ENCODE data around the gene LMX1A.
A peak's percentile ranks its signal among the peaks of the same experiment; 100 is the strongest.

The LMX1A gene

DNA sequence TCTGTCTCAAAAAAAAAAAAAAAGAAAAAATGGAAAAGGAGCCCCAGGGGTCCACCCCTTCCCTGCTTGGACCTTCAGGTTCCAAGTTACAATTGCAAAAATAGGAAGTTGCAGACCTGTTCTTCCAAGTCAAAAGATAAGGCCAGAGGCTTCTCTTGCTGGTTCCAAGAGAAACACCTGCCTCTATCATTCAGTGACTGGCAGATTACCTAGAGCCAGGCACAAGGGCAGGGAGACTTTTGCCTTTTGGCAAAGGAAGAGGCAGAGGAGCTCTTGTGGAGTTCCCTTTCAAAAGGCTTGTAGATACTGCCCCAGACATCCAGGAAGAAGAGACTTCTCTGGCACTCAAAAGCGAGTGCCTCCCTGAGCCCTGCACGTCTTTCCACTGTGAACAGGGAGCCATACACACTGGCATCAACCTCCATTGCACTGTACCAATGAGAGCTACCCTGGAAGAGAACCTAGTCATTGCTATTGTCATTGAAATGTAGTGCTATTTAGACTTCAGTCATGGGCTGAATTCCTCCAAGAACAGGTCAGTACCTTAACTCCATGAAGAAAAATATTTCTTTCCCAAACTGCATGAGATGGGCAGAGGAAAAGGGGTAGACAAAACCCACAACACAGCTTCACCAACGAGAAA, 91.2 kb downstream of the LMX1A start:
- DNase-seq (ENCODE audit: low spot score), result no peak

GRCh38 chr1:165259706-165260428, 96.6 kb downstream of the LMX1A start:
- no peak for DNase-seq (ENCODE audit: low spot score)

DNA sequence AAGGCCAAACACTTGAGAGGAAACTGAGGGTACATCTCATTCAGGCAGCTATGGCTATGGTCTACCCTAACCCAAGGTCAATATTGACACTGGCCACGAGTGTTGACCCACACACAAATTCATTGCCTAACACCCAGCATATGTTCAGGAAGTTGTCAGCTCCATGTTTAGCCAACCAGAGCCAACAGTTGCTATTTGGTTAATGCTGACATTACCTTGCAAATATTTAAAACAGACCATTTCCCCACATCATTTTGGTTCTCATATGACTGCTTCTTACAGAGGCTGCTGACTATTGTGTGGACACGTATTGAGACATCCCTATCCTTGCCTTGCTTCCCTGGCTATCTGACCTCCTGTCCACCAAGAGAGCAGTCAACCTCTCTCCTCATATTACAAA, 97.3 kb downstream of the LMX1A start:
- no peak for DNase-seq (ENCODE audit: low spot score)

DNA sequence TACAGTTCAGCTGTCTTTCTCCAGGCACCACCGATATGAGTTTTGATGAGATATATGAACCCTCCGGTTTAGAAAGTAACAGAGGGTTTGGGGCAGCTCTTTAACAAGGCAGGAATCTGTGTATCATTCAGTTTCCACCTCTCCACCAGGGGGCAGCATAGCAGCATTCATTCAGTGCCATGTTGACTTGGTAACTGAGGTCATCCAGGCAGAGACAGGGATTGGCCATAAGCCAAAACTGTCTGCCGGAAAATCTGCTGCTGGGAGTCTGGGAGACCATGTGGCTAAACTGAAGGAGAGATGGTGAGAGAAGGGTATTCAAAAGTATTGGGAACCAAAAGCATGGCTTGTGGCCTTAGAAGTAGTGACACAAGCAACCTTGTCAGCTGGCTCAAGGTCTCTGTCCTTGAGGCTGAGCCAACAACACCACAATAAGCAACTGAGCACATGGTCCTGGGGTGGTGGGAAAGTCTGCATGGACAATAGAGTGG, 98.5 kb downstream of the LMX1A start:
- peak; percentile 63 for DNase-seq (ENCODE audit: low spot score)

DNA sequence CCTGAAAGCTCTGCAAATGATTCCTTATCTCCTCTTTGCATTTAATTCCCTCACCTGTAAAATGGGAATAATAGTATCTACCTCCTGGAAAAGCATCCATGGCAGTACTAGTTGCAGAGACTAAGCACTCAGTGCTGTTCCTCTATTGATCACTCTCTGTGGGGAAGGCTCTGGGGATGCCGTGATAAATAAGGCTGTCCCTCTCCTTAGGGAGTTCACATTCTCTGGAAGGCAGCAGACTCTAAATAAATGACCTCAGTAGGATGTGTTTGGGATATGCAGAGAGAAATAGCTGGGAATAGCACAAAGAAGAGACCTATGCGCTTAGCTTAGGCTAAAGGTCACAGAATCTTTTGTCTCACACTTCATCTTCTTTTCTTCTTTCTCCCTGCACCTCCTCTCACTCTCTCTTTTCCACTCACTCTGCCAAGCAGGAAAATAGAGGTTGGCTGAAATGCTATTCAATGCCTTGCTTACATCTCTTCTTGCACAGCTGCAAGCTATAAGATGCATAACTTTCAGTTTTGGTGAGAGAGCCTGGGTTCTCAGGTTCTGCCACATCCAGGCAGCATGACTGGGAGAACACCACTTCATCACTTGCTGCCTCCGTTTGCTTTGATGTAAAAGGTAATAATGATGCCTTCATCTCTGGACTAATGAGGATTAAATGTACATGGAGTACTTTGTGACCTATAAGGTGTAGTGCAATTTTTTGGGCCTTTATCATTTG, 101.5 kb downstream of the LMX1A start:
- DNase-seq (ENCODE audit: low spot score), result no peak

DNA sequence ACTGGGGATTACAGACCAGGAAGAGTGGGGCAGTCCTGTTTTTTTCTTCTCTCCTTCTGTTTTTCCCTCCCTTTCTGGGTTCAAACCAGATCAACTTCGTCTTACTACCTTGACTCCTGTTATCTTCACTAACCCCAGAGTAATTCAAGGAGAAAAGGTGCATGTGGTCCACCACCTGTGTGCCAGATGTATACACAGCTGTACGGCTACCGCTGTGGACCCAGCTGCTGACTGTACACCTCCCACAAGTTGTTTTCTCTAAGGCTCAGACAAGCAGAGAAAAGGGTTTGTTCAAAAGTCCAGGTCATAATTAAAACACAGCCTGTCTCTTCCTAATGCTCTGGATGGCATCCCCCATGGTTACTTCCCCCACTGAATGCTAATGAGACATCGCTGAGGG, 102.1 kb downstream of the LMX1A start:
- DNase-seq (ENCODE audit: low spot score), result no peak

DNA sequence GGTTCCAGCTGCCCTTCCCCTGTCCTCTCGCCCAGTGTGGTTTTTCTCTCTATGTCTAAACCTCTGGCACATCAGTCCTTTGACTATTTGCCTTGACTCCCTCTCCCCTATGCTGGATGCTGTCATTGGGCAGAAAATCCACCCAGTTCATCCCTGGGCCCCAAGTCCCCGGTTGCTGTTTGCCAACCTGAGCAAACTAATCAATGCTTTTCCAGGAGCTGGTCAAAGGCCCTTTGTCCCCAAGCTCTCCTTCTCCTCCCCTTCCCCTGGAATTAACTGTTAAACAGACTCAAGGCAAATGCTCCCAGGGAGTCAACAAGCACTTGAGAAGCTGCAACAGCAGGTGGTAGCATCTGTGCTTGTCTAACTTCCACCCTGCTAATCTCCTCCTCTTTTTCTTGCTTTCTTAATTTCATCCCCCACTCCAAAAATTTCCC, 102.7 kb downstream of the LMX1A start:
- no peak for DNase-seq (ENCODE audit: low spot score)

GRCh38 chr1:165248969-165249571, 107.4 kb downstream of the LMX1A start:
- DNase-seq (ENCODE audit: low spot score), result no peak

DNA sequence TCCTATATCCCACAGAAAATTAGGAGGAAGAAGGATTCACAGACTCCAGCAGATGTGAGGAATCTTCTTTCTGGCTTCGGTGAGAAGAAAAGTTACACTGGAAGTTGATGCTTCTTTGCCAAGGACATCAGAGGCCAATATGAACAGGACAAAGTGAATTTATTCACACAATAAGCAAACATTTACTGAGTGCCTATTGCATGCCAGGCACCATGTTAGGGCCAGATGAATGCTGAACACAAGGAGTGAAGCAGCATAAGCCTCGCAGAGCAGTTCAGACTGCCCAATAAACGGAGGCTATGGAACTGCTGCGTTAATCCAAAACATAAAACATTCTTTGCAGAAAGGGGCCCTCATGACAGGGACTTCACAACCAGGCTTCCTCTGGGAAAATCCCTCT, 114.6 kb downstream of the LMX1A start:
- DNase-seq (ENCODE audit: low spot score), result no peak

- no peak for DNase-seq (ENCODE audit: low spot score)
Observed at GRCh38 chr1:165241321-165241720, 115.2 kb downstream of the LMX1A start.

DNA sequence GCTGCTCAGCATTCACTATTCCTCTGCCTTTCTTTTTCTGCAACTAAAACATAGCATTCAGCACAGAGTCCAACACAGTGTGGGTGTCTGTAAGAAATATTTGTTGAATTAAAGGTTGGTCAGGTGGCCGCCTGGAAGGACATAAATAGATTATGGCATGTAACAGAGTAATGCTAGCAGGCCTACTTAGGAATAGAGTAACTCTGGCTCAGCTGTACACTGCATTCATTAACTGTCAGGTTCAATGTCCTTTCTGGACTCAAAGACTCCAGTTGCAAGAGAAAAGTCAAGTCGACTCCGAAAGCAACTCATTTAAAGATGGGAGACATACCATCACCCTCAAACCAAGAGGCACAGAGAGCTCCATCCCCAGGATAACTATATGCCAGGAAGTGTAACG, 116.0 kb downstream of the LMX1A start:
- no peak for DNase-seq (ENCODE audit: low spot score)

GRCh38 chr1:165239873-165240272, 116.6 kb downstream of the LMX1A start:
- no peak for DNase-seq (ENCODE audit: low spot score)

- no peak for DNase-seq (ENCODE audit: low spot score)
Observed at GRCh38 chr1:165235777-165236291, 120.7 kb downstream of the LMX1A start.

DNA sequence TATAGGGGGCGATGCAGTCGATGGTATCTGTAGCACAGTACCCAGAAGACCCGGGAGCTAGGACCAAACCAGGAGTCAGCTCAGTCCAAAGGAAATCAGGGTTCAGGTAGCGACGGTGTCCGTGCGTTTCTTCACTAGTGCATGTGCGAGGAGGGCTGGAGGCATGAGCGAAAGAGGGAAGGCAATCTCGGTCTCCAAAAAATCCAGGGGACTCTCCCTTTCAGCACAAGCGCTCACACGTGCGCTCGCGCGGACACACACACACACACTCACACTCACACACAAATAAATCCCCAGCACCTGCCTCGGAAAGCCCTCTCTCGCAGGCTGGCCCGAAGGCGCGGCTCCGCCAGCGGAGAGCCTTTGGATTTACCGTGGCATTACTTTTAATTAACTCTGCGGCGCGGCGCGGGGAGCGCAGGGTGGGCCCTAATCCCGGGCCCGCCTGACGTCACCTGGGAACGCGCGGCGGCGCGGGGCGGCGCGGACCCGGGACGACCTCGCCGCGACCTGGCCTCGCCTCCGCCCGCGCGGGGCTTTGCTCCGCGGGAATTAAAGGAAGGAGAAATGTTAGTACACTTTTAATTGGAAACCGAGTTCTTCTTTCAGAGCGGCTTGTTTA, 121.2 kb downstream of the LMX1A start:
- DNase-seq (ENCODE audit: low spot score), result no peak

DNA sequence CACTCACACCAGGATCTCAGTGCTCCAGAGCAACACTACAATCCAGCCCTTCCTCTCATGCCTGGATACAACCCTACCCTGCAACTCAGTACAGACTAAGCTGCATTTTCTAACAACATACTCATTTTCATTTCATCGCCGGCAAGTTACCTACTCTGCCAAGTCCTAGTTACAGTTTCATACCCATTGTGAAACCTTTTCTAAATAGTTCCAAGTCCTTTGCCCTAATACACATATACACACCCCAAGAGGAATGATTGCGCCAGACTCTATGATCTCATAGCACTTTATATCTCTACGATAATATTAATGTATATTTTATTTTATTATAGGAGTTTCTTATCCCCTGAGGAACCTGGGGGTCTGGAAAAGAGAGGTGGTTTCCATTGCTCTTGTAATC, 122.4 kb downstream of the LMX1A start:
- DNase-seq (ENCODE audit: low spot score), result no peak

DNA sequence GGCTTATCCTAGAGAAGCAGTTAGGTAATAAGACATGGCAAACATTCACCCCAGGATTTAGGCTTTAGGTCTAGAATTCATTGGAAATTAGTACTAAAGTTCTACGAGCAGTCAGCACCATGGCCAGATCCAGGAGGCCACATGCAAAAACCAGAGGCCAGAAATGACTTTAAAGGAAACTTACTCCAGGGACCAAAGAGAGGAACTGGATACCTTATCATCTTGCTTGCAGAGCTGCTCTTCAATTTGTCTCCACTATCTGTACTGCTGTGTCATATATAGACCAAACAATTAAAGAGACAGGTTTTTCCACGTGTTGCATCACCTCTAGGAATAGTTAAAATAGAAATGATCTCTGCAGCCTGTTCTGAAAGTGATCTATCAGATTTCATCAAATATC, 127.8 kb downstream of the LMX1A start:
- no peak for DNase-seq (ENCODE audit: low spot score)

GRCh38 chr1:165228111-165228655, 128.3 kb downstream of the LMX1A start:
- no peak for DNase-seq (ENCODE audit: low spot score)

- DNase-seq (ENCODE audit: low spot score), result no peak
Observed at GRCh38 chr1:165226326-165226725, 130.2 kb downstream of the LMX1A start.

GRCh38 chr1:165225650-165226049, 130.9 kb downstream of the LMX1A start:
- no peak for DNase-seq (ENCODE audit: low spot score)

GRCh38 chr1:165225062-165225461, 131.5 kb downstream of the LMX1A start:
- no peak for DNase-seq (ENCODE audit: low spot score)

DNA sequence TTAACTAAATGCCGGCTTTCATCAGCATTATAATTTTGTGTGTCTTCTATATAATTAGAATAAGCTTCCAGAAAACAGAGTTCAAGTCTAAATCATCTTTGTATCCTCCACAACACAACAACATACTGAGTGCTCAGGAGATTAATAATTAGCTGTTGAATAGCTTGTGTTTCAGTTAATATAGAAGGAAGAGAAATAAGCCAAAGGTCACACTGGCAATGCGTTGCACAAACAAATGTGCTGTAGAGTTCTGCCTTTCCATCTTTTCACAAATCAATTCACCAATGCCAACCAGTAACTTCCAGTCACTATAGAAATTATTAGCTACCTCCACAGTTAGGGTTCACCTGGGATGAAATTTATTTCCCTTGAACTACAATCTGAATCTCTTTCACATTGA, 132.0 kb downstream of the LMX1A start:
- DNase-seq (ENCODE audit: low spot score), result no peak

- no peak for DNase-seq (ENCODE audit: low spot score)
Observed at GRCh38 chr1:165222580-165222979, 133.9 kb downstream of the LMX1A start.
